ENCODE results near the gene KAT7. TPM values are rescaled to one million over a fixed set of nuclear protein-coding genes. Genes with fewer than 3 reads are reported as not detected.

Gene KAT7
- total RNA-seq (2014; rRNA removed; shearing (Covaris generic)), result 32.6 and 39.4 TPM in 2 replicates

DNA sequence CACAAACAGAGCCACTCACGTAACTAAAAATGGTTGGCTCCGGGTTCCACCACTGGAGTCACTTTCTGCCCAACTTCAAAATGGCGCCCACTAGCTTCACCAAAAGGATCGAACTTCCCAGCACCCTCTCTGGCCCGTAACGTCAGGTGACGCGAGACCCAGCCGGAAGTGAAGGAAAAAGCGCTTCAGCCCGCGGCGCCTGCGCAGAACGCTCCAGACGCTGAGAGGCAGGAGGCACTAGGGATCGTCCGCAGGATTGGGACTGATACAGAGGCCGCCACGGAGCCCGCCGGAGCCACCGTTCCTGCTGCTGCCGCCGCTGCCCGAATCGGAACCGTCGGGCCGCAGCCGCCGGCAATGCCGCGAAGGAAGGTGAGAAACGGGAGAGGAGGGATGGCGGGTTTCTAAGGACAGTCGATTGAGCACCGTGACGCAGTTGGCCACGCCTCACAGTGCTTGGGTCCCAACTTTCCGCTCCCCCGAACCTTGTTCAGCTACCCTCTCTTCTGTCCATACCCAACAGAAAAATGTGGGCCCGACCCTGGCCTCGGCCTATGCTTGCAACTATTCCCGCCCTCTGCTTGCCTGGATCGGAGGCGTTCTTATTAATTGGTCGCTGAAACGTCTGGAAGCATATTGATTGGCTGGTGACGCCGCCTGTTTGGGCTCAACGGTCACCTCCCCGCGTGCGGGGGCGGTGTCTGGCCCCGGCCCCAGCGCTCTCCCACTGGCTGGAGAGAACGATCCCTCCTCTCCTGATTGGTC, at the start of gene KAT7:
KAT7 (plus strand) TSS at position 204 of the 765 bp plus-strand sequence; CDS start at position 358, 154 bp downstream.
- peak; percentile 100 for DNase-seq (ENCODE audit: low read depth in 1 of 2, low spot score in 2 of 2)
- Histone ChIP-seq H3K9me3 (replicated peaks) (no peaks in the 10 kb centered on the region), H3K27ac (peak within 1 kb of the TSS; percentile 94), H3K36me3 (peaks cover 43% of the 10 kb centered on the region), H3K27me3 (replicated peaks) (no peaks in the 10 kb centered on the region), H3K4me3 (peak within 1 kb of the TSS; percentile 90), H3K4me1 (replicated peaks) (peaks cover 9% of the 10 kb centered on the region)

DNA sequence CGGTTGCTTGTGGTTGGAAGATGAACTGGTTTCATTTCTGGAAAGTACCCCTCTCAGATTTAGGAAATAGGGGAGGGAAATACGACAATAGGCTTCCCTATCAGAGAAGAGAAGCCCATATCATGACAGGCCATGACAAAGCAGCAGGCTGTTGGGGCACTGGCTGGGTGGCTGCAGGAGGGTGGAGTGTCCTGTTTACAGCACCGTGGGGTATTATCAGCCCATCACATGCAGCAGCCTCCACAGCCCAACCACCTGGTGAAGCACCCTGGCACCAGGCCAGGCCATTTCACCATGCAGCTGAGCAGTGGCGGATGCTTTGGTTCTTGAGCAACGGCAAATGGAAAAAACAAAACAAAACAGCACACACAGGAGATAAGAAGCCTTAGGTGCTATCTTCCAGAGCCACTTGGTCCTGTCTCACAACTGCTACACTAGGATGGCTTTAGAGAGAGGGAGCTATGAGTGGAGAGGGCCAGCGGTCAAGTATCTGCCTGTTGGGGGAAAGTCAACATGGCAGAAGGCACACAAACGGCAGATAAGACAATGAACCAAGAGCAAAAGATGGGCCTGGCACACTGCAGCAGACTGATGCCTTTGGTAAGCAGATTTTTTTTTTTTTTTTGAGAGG, 48.7 kb upstream of the KAT7 start:
- Histone ChIP-seq H3K27ac (no peak overlapping the region), H3K9me3 (replicated peaks) (no peaks in the 10 kb centered on the region; the same call in 1 of the 2 replicates), H3K27me3 (replicated peaks) (no peaks in the 10 kb centered on the region; the same call in 1 of the 2 replicates), H3K4me1 (replicated peaks) (no peaks in the 10 kb centered on the region), H3K4me3 (no peak overlapping the region), H3K36me3 (no peaks in the 10 kb centered on the region)
- DNase-seq (ENCODE audit: low read depth in 1 of 2, low spot score in 2 of 2), result no peak

DNA sequence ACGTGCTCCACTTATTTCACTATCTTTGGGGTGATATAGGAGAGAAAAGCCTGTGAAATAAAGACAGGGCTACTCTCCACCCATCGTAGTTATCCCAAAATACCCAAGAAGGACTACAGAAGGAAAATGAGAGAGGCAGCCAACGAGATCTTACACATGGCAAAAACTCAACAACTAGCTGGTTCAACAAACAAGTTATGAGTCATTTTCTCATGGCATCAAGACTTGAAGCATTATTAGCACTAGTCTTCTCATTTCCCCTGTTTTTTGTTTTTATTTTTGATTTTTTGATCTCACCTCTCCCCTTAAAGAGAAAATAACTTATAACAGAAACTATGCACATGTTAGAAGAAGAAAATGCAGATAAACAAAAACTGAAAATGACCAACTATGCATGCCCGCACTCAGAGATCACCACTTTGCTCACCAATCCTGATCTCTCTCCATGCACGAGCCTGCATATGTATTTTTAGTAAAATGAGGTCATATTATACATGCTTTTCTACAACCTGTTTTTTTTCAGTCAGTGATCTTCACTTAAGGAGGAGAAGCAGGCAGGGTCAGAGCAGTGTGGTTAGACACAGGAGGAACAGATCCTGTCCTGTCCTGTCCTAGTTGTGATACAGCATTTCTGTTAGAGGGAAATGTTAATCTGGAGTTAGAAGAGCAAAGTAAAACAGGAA, 47.3 kb upstream of the KAT7 start:
- H3K27me3 ChIP-seq (replicated peaks), result no peaks in the 10 kb centered on the region
- H3K27ac ChIP-seq, result no peak overlapping the region
- H3K9me3 ChIP-seq (replicated peaks), result no peaks in the 10 kb centered on the region
- H3K4me1 ChIP-seq (replicated peaks), result no peaks in the 10 kb centered on the region
- no peak overlapping the region for H3K4me3 ChIP-seq
- DNase-seq (ENCODE audit: low read depth in 1 of 2, low spot score in 2 of 2), result no peak
- H3K36me3 ChIP-seq, result no peaks in the 10 kb centered on the region

DNA sequence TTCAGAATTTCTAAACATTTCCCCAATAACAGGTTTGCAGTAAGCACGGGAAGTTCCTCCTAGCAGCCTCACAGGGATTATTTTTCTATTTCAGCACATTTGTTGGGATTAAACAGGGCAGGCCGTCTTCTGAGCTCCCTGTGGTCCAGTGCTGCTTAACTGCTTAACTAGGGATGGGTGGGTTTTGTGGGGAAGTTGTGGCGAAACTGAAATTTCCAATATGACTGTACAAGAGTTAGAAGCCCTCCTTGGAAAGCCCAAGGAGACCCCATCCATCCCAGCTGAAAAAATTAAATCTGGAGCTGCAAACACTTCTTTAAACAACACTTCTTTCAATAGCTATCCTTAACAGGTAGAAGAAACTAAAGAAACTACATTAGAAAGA, 46.8 kb upstream of the KAT7 start:
- Histone ChIP-seq H3K27ac (no peak overlapping the region), H3K27me3 (replicated peaks) (no peaks in the 10 kb centered on the region), H3K4me1 (replicated peaks) (no peaks in the 10 kb centered on the region), H3K4me3 (no peak overlapping the region), H3K36me3 (no peaks in the 10 kb centered on the region), H3K9me3 (replicated peaks) (no peaks in the 10 kb centered on the region)
- no peak for DNase-seq (ENCODE audit: low read depth in 1 of 2, low spot score in 2 of 2)

DNA sequence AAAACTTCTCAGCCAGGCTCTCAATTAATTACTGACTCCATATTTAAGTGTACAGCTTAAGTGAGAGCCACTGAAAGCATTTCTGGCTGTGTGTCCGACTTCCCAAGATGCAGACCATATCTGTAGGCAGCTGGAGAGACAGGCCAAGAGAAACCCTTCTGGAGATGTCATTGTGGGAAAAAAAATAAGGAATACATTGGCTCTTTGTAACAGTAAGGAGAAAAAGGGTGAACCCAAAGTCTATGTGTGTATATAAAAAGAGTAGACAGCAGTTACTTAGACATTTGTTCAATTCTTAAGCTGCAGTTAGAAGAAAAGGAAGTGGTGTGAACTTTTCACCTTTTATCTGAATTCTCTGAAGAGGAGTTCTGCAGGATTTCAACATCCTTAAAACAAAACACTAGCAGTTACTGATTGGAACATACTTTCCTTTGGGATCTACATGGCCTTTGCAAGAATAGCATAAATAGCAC, 46.3 kb upstream of the KAT7 start:
- Histone ChIP-seq H3K36me3 (no peaks in the 10 kb centered on the region), H3K27ac (no peak overlapping the region), H3K4me3 (no peak overlapping the region), H3K4me1 (replicated peaks) (no peaks in the 10 kb centered on the region), H3K9me3 (replicated peaks) (no peaks in the 10 kb centered on the region), H3K27me3 (replicated peaks) (no peaks in the 10 kb centered on the region)
- no peak for DNase-seq (ENCODE audit: low read depth in 1 of 2, low spot score in 2 of 2)

DNA sequence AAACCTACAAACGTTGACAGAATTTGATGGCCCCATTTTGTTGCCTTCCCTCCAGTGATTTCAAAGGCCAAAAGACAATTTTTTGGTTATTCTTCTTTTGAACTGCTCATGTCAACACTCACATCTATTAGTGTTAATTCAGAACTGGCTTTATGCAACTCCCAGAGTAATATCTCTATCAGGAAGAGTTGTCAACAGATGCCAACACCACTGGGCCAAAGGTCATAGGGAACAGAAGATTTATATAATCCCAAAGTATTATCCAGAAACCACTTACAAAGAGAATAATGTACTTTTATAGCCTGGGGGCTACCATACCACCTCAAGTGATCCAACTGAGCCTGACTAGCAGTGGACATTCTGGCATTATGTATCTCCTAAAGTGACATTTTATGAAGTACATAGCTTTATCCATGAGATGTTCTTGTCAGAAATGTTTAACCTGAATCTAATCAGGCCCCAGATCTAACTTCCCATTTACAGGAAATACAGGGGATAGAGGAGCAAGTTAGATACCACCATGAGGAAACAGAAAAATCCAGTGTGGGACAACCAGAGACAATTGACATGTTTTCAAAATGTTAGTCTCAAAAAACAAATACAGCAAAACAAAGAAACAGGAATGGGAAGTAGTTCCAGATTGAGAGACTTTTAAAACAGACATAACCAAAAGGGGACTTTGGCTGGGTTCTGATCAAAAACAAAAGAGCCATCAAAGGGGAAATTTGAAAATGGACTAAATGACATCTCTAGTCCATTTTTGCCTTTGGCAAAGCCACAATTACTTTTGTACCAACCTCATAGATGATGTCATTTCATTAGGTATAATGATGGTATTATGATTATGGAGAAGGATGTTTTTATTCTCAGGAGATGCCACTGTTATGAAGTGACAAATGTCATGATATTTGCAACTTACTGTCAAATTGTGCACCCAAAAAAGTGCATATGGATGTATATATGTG, 43.0 kb upstream of the KAT7 start:
- Histone ChIP-seq H3K4me1 (replicated peaks) (no peaks in the 10 kb centered on the region), H3K27me3 (replicated peaks) (0 out of 2 replicates have a peak, but pooled peaks cover 3% of the 10 kb centered on the region), H3K36me3 (no peaks in the 10 kb centered on the region), H3K27ac (no peak overlapping the region), H3K9me3 (replicated peaks) (no peaks in the 10 kb centered on the region), H3K4me3 (no peak overlapping the region)
- DNase-seq (ENCODE audit: low read depth in 1 of 2, low spot score in 2 of 2), result no peak

DNA sequence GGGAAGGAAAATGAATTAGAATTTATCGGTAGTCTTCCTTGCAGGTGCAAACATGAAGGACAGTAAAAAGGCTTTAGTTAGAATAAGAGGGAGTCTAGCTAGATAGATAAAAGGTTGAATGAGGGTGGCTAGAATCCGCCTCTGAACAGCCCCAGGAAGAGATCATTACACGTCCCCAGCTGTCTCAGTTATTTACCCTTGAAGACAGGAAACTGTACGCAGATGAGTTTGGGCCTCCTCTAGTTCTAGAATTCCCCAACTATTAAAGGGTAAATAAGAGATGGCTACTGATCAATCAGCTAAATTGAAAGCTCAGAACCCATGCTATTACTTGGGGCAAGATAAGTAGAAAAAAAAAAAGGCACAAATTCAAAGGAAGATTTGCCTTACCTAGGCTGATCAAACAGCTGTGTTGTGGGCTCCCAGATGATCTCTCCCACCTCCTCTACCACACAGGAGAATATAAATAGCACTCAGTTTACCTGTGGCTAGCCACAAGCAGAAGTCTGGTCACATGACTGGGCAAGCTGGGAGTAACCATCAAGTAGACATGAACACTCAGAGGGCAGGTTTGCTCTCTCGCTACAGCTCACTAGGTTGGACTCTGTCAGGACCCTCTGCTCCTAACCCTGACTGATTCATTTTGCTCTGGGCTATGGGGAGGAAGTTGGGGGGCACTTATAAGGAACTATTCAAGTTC, 41.5 kb upstream of the KAT7 start:
- Histone ChIP-seq H3K27ac (no peak overlapping the region), H3K9me3 (replicated peaks) (no peaks in the 10 kb centered on the region), H3K4me1 (replicated peaks) (no peaks in the 10 kb centered on the region), H3K4me3 (no peak overlapping the region), H3K36me3 (no peaks in the 10 kb centered on the region), H3K27me3 (replicated peaks) (0 out of 2 replicates have a peak, but pooled peaks cover 3% of the 10 kb centered on the region)
- DNase-seq (ENCODE audit: low read depth in 1 of 2, low spot score in 2 of 2), result no peak

DNA sequence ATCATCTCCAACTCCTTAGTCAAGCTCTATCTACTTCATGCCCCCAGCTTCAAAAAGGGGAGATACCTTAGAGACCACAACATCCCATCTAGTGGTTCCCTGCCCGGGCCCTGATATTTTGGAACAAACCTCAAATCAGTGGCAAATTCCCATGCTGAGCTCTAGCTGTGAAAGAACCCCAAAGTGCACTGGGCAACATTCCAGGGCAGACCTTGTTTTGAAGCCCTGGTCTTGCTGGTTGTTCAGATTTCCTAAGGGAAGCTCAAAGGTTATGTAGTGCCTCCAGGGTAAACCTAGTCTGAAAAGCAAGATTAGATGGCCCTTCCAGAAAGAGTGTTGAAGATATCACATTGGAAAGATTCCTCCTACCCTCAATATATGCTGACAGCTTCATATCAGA, 40.8 kb upstream of the KAT7 start:
- Histone ChIP-seq H3K4me1 (replicated peaks) (no peaks in the 10 kb centered on the region), H3K36me3 (no peaks in the 10 kb centered on the region), H3K4me3 (no peak overlapping the region), H3K27ac (no peak overlapping the region), H3K27me3 (replicated peaks) (0 out of 2 replicates have a peak, but pooled peaks cover 3% of the 10 kb centered on the region), H3K9me3 (replicated peaks) (no peaks in the 10 kb centered on the region)
- DNase-seq (ENCODE audit: low read depth in 1 of 2, low spot score in 2 of 2), result no peak

DNA sequence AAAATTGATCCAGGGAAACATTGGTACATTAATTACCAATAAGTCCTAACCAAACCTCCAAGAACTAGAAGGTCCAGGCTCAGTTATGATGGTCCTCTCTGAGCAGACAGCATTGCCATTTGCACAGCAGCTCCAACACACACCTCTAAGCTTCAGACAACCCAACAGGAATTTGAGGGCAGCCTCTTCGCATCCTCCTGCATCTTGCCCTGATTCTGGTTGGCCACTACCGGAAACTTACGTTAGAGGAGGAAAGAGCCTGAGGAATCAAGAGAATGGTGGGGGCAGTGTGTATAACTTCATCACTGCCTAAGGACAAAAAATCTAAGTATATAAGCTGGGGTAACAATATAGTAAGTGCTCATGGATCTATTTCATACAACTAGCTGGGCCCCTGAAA, 40.3 kb upstream of the KAT7 start:
- H3K4me1 ChIP-seq (replicated peaks), result no peaks in the 10 kb centered on the region
- no peak for DNase-seq (ENCODE audit: low read depth in 1 of 2, low spot score in 2 of 2)
- H3K9me3 ChIP-seq (replicated peaks), result no peaks in the 10 kb centered on the region
- H3K4me3 ChIP-seq, result no peak overlapping the region
- H3K36me3 ChIP-seq, result no peaks in the 10 kb centered on the region
- H3K27ac ChIP-seq, result no peak overlapping the region
- 0 out of 2 replicates have a peak, but pooled peaks cover 3% of the 10 kb centered on the region for H3K27me3 ChIP-seq (replicated peaks)

DNA sequence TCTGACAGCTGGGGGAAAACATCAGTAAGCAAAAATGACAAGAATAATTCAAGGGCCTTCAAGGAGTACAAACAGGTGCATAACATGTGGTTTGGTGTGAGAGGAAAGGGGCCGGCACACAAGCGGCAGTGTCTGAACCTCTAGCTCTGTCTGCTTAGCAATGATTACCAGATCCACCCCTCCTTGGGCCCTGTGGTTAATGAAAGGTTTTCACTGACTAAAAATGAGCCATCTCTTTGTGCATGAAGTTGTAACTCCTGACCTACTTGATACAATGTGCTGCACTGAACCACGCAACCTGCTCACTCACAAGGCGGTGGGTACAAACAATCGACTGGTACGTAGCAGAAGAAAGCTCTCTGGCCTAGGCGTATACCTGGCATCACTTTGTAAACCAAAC, 39.7 kb upstream of the KAT7 start:
- H3K9me3 ChIP-seq (replicated peaks), result no peaks in the 10 kb centered on the region
- H3K4me3 ChIP-seq, result no peak overlapping the region
- H3K4me1 ChIP-seq (replicated peaks), result no peaks in the 10 kb centered on the region
- no peak for DNase-seq (ENCODE audit: low read depth in 1 of 2, low spot score in 2 of 2)
- no peaks in the 10 kb centered on the region for H3K36me3 ChIP-seq
- 0 out of 2 replicates have a peak, but pooled peaks cover 3% of the 10 kb centered on the region for H3K27me3 ChIP-seq (replicated peaks)
- H3K27ac ChIP-seq, result no peak overlapping the region

DNA sequence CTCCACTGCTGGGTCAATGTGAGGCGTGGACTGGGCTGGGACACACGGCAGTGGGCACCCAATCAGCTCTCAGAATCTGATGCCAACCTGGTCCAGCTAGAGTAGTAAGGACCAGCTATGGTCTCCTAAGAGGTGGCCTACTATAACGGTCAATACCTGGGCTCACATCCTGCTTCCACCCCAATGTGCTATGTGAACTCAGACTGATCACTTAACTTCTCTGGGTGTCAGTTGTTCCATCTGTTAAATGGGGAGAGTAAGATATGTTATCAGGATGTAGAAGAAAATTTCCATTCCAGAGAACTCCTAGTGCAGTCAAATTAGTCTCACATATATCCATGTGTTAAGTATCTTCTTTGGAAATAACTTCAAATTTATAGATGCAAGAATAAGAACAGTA, 38.8 kb upstream of the KAT7 start:
- no peaks in the 10 kb centered on the region for H3K36me3 ChIP-seq
- no peak overlapping the region for H3K27ac ChIP-seq
- DNase-seq (ENCODE audit: low read depth in 1 of 2, low spot score in 2 of 2), result no peak
- no peaks in the 10 kb centered on the region for H3K4me1 ChIP-seq (replicated peaks)
- 0 out of 2 replicates have a peak, but pooled peaks cover 3% of the 10 kb centered on the region for H3K27me3 ChIP-seq (replicated peaks)
- H3K9me3 ChIP-seq (replicated peaks), result no peaks in the 10 kb centered on the region
- H3K4me3 ChIP-seq, result no peak overlapping the region

DNA sequence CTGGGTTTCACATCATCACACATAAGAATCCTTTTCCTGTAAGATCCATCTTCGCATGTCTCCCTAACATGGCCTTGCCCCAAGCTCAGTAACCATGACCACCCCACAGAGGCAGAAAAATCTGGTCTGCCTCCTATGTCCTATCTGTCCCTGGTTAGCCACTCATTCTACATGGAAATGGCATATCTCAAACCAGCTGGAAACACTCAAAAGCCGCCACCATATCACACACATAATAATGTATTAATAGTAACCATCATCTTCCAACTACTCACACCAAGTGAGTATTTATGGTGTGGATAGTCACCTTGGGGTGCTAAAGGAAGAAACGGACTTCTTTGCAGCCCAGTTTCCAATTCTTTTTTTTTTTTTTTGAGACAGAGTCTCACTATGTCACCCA, 36.0 kb upstream of the KAT7 start:
- H3K27me3 ChIP-seq (replicated peaks), result 0 out of 2 replicates have a peak, but pooled peaks cover 3% of the 10 kb centered on the region
- no peaks in the 10 kb centered on the region for H3K4me1 ChIP-seq (replicated peaks)
- no peak for DNase-seq (ENCODE audit: low read depth in 1 of 2, low spot score in 2 of 2)
- no peaks in the 10 kb centered on the region for H3K9me3 ChIP-seq (replicated peaks)
- H3K36me3 ChIP-seq, result no peaks in the 10 kb centered on the region
- H3K27ac ChIP-seq, result no peak overlapping the region
- no peak overlapping the region for H3K4me3 ChIP-seq

All from SJSA1 (cell line).